AG09319 (cell line): ENCODE measurements around the gene OAT.
A peak's percentile ranks its signal among the peaks of the same experiment; 100 is the strongest.

Source experiments
- DNase-seq: peaks from one replicate; pipeline ENCODE4 v3.0.0-alpha.2; 2010; ENCODE audit warnings: low read depth; ENCODE audit errors: extremely low read depth
- TF ChIP-seq, protein P1 (sequence below): IDR thresholded peaks from 2 replicates; pipeline ENCODE4 v1.5.1; 2011; ENCODE audit warnings: low read depth, mild to moderate bottlenecking, inconsistent platforms, low read length, moderate library complexity

The OAT gene

DNA sequence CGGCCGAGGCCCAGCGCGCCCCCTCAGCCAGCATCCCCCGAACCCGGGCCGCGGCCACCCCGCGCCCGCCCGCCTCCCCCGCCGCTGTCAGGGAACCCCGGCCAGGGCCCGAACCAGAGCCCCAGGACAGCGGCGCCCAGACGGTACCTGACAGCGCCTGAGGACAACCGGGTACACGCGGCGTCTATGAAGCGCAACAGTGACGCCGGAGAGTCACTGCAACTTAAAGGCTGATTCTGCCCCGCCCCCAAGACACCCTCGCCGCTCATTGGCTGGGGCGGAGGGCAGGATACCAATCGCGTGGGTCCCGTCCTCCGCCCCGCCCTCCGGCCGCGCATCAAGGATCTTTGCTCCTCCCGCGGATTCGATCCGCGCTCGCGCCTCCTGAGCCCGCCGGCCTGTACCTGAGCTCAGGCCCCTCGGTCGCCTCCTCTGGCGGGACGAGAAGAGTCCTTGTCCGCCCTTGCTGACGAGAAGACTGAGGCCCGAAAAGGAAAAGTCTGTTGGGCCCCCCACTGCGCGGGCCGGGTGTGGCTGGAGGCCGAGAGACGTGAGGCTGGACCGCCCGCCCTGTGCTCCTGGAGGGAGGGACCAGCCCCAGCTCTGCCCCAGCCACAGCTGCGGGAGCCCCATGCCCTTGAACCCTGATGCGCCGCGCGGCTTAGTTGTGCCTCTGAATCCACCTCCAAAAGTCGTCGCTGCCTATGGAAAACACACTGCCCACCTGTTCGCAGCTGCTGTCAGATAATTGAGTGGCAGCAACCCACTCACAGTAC lies at the start of gene OAT:
Gene OAT (minus strand): TSS at position 198 of the 776 bp plus-strand sequence. CDS start 6,752 bp downstream, outside the sequence.
- TF ChIP-seq, protein P1, sequence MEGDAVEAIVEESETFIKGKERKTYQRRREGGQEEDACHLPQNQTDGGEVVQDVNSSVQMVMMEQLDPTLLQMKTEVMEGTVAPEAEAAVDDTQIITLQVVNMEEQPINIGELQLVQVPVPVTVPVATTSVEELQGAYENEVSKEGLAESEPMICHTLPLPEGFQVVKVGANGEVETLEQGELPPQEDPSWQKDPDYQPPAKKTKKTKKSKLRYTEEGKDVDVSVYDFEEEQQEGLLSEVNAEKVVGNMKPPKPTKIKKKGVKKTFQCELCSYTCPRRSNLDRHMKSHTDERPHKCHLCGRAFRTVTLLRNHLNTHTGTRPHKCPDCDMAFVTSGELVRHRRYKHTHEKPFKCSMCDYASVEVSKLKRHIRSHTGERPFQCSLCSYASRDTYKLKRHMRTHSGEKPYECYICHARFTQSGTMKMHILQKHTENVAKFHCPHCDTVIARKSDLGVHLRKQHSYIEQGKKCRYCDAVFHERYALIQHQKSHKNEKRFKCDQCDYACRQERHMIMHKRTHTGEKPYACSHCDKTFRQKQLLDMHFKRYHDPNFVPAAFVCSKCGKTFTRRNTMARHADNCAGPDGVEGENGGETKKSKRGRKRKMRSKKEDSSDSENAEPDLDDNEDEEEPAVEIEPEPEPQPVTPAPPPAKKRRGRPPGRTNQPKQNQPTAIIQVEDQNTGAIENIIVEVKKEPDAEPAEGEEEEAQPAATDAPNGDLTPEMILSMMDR = peak; percentile 2; the same call in 1 of the 2 replicates
- peak; percentile 84 for DNase-seq

- no peak for DNase-seq
- TF ChIP-seq, protein P1 = no peak
These were observed 48.4 kb upstream of the OAT start for GRCh38 chr10:124467165-124467564.

DNA sequence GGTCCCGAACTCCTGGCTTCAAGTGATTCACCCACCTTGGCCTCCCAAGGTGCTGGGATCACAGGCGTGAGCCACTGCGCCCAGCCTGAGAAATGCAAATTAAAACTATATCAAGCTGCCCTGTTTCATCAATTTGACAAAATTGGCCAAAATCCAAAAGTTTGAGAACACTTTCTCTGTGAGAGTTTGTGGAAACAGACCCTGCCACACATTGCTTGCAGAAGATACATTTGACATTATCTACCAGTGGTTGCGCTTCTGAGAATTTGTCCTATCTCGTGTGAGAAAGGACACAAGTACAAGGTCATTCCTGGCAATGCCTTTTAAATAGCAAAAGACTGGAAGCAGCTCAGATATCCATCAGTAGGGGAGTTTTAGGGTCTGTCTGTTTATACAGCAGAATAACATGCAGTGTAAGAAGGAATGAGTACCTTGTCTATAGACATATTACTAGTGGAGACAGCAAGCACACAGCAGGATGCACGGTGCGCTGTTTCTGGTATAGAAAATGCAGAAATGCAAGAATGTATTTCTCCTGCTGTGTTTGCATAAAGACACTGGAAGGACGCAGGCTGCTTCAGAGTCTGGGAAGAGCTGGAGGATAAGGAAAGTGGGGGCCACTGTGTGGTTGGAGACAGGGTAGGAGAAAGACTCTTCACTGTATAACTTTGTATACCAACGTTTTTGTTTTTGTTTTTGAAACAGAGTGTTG lies 47.2 kb upstream of the OAT start:
- DNase-seq = no peak
- TF ChIP-seq, protein P1 = no peak

- TF ChIP-seq, protein P1 = no peak
- DNase-seq = no peak
These were observed 46.5 kb upstream of the OAT start for GRCh38 chr10:124465003-124465776.

- TF ChIP-seq, protein P1 = no peak
- no peak for DNase-seq
These were observed 45.6 kb upstream of the OAT start for GRCh38 chr10:124464028-124464965.

- TF ChIP-seq, protein P1 = no peak
- DNase-seq = no peak
These were observed 43.6 kb upstream of the OAT start for GRCh38 chr10:124462348-124462695.
